CD14-positive monocyte (primary cell): ENCODE measurements around the gene SORBS2. TPM values are rescaled to one million over a fixed set of nuclear protein-coding genes. Genes with fewer than 3 reads are reported as not detected.

Experiments used
- DNase-seq, 3 donors: peaks; one replicate each; pipeline ENCODE4 v3.0.0-alpha.2; 2011 to 2022
- H2AFZ ChIP-seq: 2 replicates; pipeline ENCODE4 v1.6.0; 2012; ENCODE audit warnings: mild to moderate bottlenecking, low read depth, low read length, inconsistent platforms; ENCODE audit not compliant: insufficient read depth, poor library complexity, severe bottlenecking
- H3K27ac ChIP-seq, 2 donors: 1 replicate in 1 of 2; 2 replicates in 1 of 2; pipeline ENCODE4 v1.5.1; 2012 to 2013; ENCODE audit warnings: low read length in 2 of 2, control low read depth in 1 of 2, inconsistent platforms in 1 of 2, low read depth in 1 of 2, mild to moderate bottlenecking in 1 of 2
- H3K27me3 ChIP-seq, 2 donors: one replicate each; pipeline versions ENCODE4 v1.6.0 to v1.6.1; 2011 to 2013; ENCODE audit warnings: low read length in 2 of 2; ENCODE audit not compliant: control insufficient read depth in 2 of 2, insufficient read depth in 2 of 2
- H3K36me3 ChIP-seq, 2 donors: replicated peaks in 1 of 2; 1 replicate in 1 of 2; 2 replicates in 1 of 2; pipeline versions ENCODE4 v1.5.1 to v1.6.1; 2012 to 2013; ENCODE audit warnings: low read length in 2 of 2, control low read depth in 1 of 2, inconsistent platforms in 1 of 2, mild to moderate bottlenecking in 1 of 2; ENCODE audit not compliant: insufficient read depth in 2 of 2, control insufficient read depth in 1 of 2
- H3K4me1 ChIP-seq, 2 donors: 1 replicate in 1 of 2; 2 replicates in 1 of 2; pipeline versions ENCODE4 v1.5.1 to v1.6.1; 2012 to 2013; ENCODE audit warnings: low read length in 2 of 2, control low read depth in 1 of 2, inconsistent platforms in 1 of 2, mild to moderate bottlenecking in 1 of 2, moderate library complexity in 1 of 2; ENCODE audit not compliant: insufficient read depth in 2 of 2, control insufficient read depth in 1 of 2
- H3K4me2 ChIP-seq: replicated peaks from 2 replicates; pipeline ENCODE3; 2012; ENCODE audit warnings: low read length, moderate library complexity, mild to moderate bottlenecking; ENCODE audit not compliant: poor library complexity, severe bottlenecking; ENCODE audit errors: extremely low read depth
- H3K4me3 ChIP-seq, 3 experiments: fragments of 200-600 bp in 1 of 3; sonication (generic) in 1 of 3; replicated peaks in 1 of 3; 1 replicate in 2 of 3; 2 replicates in 1 of 3; pipeline ENCODE4 v1.5.1; 2011 to 2013; ENCODE audit warnings: low read length in 3 of 3, mild to moderate bottlenecking in 3 of 3, control low read depth in 2 of 3, low read depth in 2 of 3, inconsistent platforms in 1 of 3, moderate library complexity in 1 of 3
- H3K79me2 ChIP-seq: 2 replicates; pipeline ENCODE4 v1.6.0; 2012; ENCODE audit warnings: mild to moderate bottlenecking, control low read depth, inconsistent platforms, low read length, moderate library complexity; ENCODE audit not compliant: insufficient read depth
- H3K9ac ChIP-seq: 2 replicates; pipeline ENCODE4 v1.6.0; 2017; ENCODE audit warnings: low read length, mild to moderate bottlenecking; ENCODE audit not compliant: insufficient read depth, poor library complexity, severe bottlenecking
- H3K9me3 ChIP-seq, 2 donors: replicated peaks in 1 of 2; 1 replicate in 1 of 2; 2 replicates in 1 of 2; pipeline versions ENCODE4 v1.5.1 to v1.6.1; 2012 to 2013; ENCODE audit warnings: low read length in 2 of 2, control low read depth in 1 of 2; ENCODE audit not compliant: control insufficient read depth in 1 of 2, insufficient read depth in 1 of 2
- H4K20me1 ChIP-seq: 2 replicates; pipeline ENCODE4 v1.6.0; 2012; ENCODE audit warnings: mild to moderate bottlenecking, low read length, control low read depth, moderate library complexity; ENCODE audit not compliant: insufficient read depth
- H3K27ac Mint-ChIP-seq, 7 donors: one replicate each; pipeline ENCODE4 v1.8.0; 2020; ENCODE audit warnings: mild to moderate bottlenecking in 7 of 7, mixed read lengths in 7 of 7, moderate library complexity in 6 of 7, inconsistent platforms in 2 of 7
- H3K27me3 Mint-ChIP-seq, 3 donors: one replicate each; pipeline ENCODE4 v1.8.0; 2021 to 2022; ENCODE audit warnings: low read depth in 3 of 3, mild to moderate bottlenecking in 3 of 3, mixed read lengths in 3 of 3, moderate library complexity in 3 of 3, inconsistent platforms in 1 of 3
- H3K36me3 Mint-ChIP-seq, 2 donors: one replicate each; pipeline ENCODE4 v1.8.0; 2020; ENCODE audit warnings: mixed read lengths in 2 of 2, inconsistent platforms in 1 of 2, mild to moderate bottlenecking in 1 of 2
- H3K4me1 Mint-ChIP-seq: one replicate; pipeline ENCODE4 v1.8.0; 2020; ENCODE audit warnings: mild to moderate bottlenecking, mixed read lengths
- H3K4me3 Mint-ChIP-seq, 2 donors: one replicate each; pipeline ENCODE4 v1.8.0; 2020; ENCODE audit warnings: mild to moderate bottlenecking in 2 of 2, mixed read lengths in 2 of 2, moderate library complexity in 1 of 2
- H3K9me3 Mint-ChIP-seq, 7 donors: one replicate each; pipeline ENCODE4 v1.8.0; 2020 to 2022; ENCODE audit warnings: mixed read lengths in 7 of 7, mild to moderate bottlenecking in 6 of 7, moderate library complexity in 6 of 7, inconsistent platforms in 2 of 7
- CTCF ChIP-seq: fragments of 200-600 bp; IDR thresholded peaks from one replicate; pipeline ENCODE4 v1.8.0; 2022; ENCODE audit warnings: antibody characterized with exemption, mild to moderate bottlenecking
- WGBS: methylation state at CpG from one replicate; pipeline ENCODE4 v1.1.5; 2013; ENCODE audit warnings: missing lambda C conversion rate; ENCODE audit not compliant: insufficient coverage; 5-methylcytosine and 5-hydroxymethylcytosine counted together
- intact Hi-C, 2 donors: fragments of 100-400 bp; cut with micrococcal nuclease; formaldehyde crosslinking; loops; one replicate each; pipeline versions ENCODE4 v1.15.0 to v1.15.1; 2023
- polyA plus RNA-seq, 3 donors: library from polyadenylated mRNA; depleted of rRNA in 1 of 3; unstranded in 2 of 3; stranded (reverse) in 1 of 3; fragments of 300-500 nt in 2 of 3; fragments of >200 nt in 1 of 3; fragmentation: Illumina TruSeq in 2 of 3; gene quantifications; 1 replicate in 2 of 3; 2 replicates in 1 of 3; pipeline ENCODE4 v1.2.3, GENCODE V29; 2012 to 2021

The SORBS2 gene
- polyA plus RNA-seq, 3 donors = not detected

DNA sequence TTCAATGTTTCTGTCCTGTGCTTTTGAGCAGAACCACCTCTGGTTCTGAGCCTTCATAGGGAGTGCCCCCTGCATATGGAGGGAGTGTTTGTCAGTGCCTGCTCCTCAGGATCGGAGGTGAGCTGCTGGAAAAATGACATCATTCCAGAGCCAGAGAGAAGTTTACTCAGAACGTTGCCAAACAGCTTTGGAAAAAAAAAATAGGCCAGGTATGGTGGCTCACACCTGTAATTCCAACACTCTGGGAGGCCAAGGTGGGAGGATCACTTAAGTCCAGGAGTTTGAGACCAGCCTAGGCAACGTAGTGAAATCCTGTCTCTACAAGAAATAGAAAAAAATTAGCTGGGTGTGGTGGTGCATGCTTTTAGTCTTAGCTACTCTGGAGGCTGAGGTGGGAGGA, 249.5 kb downstream of the SORBS2 start:
- H3K27ac Mint-ChIP-seq = no peak overlapping the region
- no peak for DNase-seq
- no peak overlapping the region for H3K9ac ChIP-seq
- no peaks in the 10 kb centered on the region for H3K36me3 ChIP-seq
- H3K9me3 ChIP-seq = no peaks in the 10 kb centered on the region
- H3K27ac ChIP-seq = no peak overlapping the region
- peaks cover 2 to 27% (median 16%) of the 10 kb centered on the region in 7 donors for H3K9me3 Mint-ChIP-seq
- no peak overlapping the region for H3K4me3 Mint-ChIP-seq
- WGBS = 78% methylated on average over 3 of the region's 3 CpGs
- no peaks in the 10 kb centered on the region for H3K36me3 Mint-ChIP-seq
- no peaks in the 10 kb centered on the region for H4K20me1 ChIP-seq
- TF ChIP-seq CTCF = no peak
- H3K4me2 ChIP-seq = no peak overlapping the region
- H3K4me3 ChIP-seq = no peak overlapping the region
- peaks cover 8 to 20% (median 8%) of the 10 kb centered on the region in 3 donors for H3K27me3 Mint-ChIP-seq
- H3K4me1 ChIP-seq = no peaks in the 10 kb centered on the region
- no peaks in the 10 kb centered on the region for H3K4me1 Mint-ChIP-seq
- H3K79me2 ChIP-seq = no peaks in the 10 kb centered on the region
- no peaks in the 10 kb centered on the region for H3K27me3 ChIP-seq
- intact Hi-C loops = no loop called here
- H2AFZ ChIP-seq = no peak overlapping the region

- H3K4me2 ChIP-seq = no peak overlapping the region
- Mint-ChIP-seq H3K4me3 (no peak overlapping the region), H3K9me3 (peaks cover 2 to 32% (median 14%) of the 10 kb centered on the region in 7 donors), H3K4me1 (no peaks in the 10 kb centered on the region), H3K27me3 (peaks cover 8 to 25% (median 11%) of the 10 kb centered on the region in 3 donors), H3K27ac (no peak overlapping the region), H3K36me3 (no peaks in the 10 kb centered on the region)
- H3K79me2 ChIP-seq = no peaks in the 10 kb centered on the region
- no peak for TF ChIP-seq CTCF
- H2AFZ ChIP-seq = no peak overlapping the region
- WGBS = 91% methylated on average over 4 of the region's 5 CpGs
- no peaks in the 10 kb centered on the region for H3K4me1 ChIP-seq
- no peak overlapping the region for H3K9ac ChIP-seq
- no peaks in the 10 kb centered on the region for H4K20me1 ChIP-seq
- H3K27ac ChIP-seq = no peak overlapping the region
- H3K9me3 ChIP-seq = no peaks in the 10 kb centered on the region
- H3K27me3 ChIP-seq = no peaks in the 10 kb centered on the region
- intact Hi-C loops = no loop called here
- DNase-seq = no peak
- no peaks in the 10 kb centered on the region for H3K36me3 ChIP-seq
- no peak overlapping the region for H3K4me3 ChIP-seq
Observed at GRCh38 chr4:185560316-185560715, 251.7 kb downstream of the SORBS2 start.
